GM18519 (cell line): ENCODE data around the gene VTI1A.

Experiments
- ATAC-seq: cut with Tn5 transposase; IDR thresholded peaks from one replicate; pipeline ENCODE4 v1.9.1; 2021; ENCODE audit warnings: mild to moderate bottlenecking, moderate library complexity; ENCODE audit not compliant: unreplicated experiment, low FRiP score

The VTI1A gene

GRCh38 chr10:112816891-112817290, 369.9 kb downstream of the VTI1A start:
- no peak for ATAC-seq

DNA sequence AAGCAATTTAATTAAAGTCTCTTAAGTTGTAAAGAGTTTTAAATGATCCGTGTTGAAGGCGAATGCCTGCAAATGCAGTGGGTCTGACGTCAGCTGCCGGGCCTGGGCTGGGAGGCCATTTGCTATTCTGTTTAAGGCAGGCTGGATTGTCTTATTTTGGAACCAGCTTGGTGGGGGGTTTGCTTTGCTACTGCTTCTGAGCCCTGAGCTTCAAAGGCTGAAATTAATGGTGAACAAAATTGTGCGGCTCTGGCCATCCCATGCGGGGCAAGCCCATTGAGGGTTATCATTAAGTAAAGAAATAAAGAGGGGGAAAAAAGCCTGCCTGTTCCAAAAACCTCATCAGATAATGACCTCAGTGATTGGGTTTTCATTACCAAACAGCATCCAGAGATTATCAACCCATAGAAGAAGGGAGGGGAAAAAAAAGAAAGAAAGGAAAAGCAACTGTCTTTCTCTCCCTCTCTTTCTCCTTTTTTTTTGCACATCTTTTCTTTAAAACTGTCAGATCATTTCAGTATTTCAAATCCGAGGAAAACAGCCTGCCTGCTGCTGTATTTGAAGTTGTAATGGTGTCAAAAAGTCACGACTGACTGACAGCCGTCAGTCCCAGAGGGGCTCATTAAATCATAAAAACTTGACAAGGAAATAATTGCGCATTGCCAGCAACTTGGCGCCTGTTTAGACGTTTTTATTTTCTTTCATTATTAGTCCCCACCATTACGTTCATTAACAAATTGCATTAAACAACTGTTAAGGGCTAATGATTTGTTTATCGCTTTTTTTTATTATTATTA, 371.2 kb downstream of the VTI1A start:
- ATAC-seq = no peak

- no peak for ATAC-seq
Observed at GRCh38 chr10:112819231-112819630, 372.2 kb downstream of the VTI1A start.

GRCh38 chr10:112820320-112820719, 373.3 kb downstream of the VTI1A start:
- ATAC-seq = no peak

GRCh38 chr10:112821038-112821437, 374.0 kb downstream of the VTI1A start:
- no peak for ATAC-seq

DNA sequence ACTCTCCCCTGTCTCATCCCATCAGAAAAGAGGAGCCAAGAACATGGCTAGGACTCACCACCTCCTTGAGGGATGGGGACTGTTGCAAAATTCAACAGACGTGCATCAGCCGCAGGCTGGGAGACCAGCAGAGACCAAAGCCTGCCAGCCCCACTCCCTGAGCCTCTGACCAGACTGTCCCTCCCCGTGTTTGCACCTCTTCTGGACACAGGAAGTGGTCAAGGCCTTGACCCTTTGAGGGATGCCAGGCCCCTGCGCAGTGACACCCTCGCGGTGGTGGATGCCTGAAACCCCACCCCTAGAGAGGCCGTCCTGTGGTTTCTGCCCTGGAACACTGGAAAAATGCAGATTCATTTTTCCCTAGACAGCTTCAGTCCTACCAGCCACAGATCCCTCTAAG, 374.6 kb downstream of the VTI1A start:
- ATAC-seq = no peak

DNA sequence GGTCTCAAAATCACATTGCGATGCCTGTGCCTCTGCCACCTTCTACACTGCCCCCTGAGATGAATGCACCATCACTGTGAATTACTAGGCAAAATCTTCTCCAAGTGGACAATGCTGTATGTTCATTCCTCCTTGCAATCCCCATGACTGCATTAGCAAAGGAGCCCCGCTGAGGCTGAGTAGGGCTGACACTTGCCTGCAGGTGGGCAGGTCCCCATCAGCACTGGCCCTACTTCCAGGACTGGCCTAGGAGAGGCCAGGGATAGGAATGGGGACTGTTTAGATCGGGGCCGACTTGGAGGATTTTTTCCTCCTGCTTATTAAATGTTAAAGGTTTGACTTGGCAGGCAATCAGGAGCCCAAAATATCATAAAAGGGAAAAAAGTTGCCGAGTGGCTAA, 376.0 kb downstream of the VTI1A start:
- no peak for ATAC-seq

- ATAC-seq = no peak
Observed at GRCh38 chr10:112823604-112824003, 376.6 kb downstream of the VTI1A start.

DNA sequence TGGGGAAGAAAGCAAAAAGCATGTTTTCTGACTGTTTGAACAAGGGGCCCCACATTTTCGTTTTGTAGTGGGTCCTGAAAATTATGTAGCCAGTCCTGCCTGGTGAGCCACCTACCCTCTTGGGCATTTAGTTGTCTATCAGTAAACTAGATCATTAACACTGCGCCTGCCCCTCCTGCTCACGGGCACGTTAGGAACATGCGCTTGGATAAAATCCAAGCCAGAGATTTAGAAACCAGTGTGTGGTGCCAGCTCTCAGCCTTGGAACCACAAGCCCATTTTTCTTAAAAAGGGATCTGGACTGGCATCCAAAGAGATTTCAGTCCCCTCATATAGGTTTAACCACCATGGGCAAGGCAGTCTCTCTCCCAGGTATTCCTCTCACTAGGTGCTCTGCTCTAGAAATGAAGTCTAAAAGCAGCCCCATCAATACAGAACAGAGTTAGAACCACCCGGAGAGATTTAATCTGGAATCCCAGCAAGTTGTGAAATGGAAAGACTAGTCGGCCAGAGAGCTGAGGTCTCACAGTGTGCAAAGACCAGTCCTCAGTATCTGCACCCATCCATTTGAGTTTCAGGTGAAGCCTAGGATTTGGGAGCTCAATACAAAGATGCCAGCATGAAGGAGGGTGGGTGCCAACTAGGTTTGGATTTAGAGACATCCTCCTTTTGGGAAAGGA, 379.1 kb downstream of the VTI1A start:
- no peak for ATAC-seq

DNA sequence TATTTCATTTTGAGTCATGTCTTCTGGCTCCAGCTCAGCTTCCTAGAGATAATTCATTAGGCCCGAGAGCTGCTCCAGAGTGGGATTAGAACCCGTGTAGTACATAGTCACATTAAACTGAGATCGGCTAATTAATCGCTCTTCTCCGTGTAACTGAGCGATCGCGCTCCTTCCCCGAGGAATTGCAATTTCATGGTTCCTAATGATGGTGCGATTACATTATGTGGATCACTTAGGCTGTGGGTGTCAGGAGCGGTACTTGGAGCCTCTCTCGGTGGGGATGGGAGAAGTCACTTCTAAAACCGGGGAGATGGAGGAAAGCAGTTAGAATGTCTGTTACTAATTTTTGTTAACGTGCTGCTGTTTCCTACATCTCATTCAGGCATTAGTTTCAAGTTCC, 380.1 kb downstream of the VTI1A start:
- no peak for ATAC-seq

- no peak for ATAC-seq
Observed at GRCh38 chr10:112827951-112828350, 380.9 kb downstream of the VTI1A start.

- ATAC-seq = no peak
Observed at GRCh38 chr10:112831859-112832258, 384.8 kb downstream of the VTI1A start.

DNA sequence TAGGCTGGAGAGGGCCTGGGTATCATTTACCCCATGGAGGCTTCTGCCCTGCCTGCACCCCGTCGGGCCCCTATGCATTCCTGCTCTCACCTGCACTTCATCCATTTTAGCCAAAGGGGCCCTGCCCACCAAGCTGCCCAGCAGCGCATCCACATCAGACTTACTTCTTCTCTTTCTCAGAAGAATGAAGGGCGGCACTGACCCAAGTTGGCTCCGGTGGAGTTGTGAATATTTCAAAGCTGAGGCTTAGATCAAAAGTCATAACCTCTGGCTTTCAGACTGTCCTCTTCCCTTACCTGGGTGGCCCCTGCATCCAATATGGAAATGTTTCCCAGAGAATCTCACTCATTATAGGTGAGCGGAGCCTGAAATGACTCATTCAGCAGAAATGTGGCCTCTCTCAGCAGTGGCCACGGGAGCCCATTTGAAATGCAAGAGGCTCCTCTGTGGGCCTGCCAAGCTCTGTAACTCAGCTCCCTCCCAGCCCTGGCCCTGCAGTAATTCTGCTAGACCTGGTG, 385.4 kb downstream of the VTI1A start:
- no peak for ATAC-seq

GRCh38 chr10:112832959-112833358, 385.9 kb downstream of the VTI1A start:
- no peak for ATAC-seq

GRCh38 chr10:112834751-112835181, 387.8 kb downstream of the VTI1A start:
- no peak for ATAC-seq

- no peak for ATAC-seq
Observed at GRCh38 chr10:112835217-112835715, 388.3 kb downstream of the VTI1A start.

- ATAC-seq = no peak
Observed at GRCh38 chr10:112835944-112836451, 389.0 kb downstream of the VTI1A start.

GRCh38 chr10:112838784-112839481, 391.9 kb downstream of the VTI1A start:
- no peak for ATAC-seq

DNA sequence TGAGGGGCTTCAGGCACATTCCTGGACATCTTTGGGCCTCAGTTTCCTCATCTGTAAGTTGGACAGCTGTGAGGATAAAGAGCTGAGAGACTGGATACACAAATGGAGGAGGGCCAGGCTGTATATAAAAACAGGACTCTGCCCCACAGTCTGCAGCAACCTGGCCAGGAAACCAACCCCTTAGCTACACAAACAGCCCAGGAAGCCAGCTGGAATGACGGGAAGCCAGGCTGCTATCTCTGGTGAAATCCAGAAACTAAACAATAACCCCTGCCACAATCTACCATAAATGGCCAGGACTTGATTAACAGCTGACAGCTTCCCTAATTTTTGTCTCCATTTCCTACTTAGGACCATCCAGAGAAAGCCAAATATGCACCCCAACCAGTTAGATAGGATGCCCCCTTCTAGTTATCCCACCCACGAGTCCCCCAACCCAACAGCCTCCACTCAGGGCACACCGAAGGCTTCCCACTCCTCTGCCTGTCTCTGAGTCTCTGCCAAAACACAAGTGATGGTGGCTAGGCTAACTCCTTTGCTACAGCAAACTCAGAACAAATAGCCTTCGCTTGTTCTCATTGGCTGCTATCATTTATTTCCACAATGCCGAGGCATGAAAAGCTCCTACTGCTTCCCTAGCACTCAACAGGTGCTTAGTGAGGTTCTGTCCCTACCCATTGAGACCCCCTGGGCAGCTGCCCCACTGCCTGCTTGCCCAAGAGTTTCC, 393.1 kb downstream of the VTI1A start:
- no peak for ATAC-seq

- no peak for ATAC-seq
Observed at GRCh38 chr10:112841549-112841948, 394.5 kb downstream of the VTI1A start.
